HepG2 (cell line): Measurements from ENCODE around the gene NCOA3. TPM values are rescaled to one million over a fixed set of nuclear protein-coding genes. Genes with fewer than 3 reads are reported as not detected.

ENCODE experiments used
- ATAC-seq: fragments of 200-7000 bp; cut with Tn5 transposase; 3 replicates; pipeline ENCODE4 v1.9.1; 2020; ENCODE audit warnings: mild to moderate bottlenecking, moderate library complexity
- BruUV-seq: library from RNA; stranded (reverse); fragments of 400-500 nt; replicated peaks from 2 replicates; lab custom pipeline; 2021; lab: Mats Ljungman, UMichigan
- CTCF ChIA-PET: fragments of 300-600 bp; formaldehyde crosslinking; extraction: SDS; loops from one replicate; lab custom pipeline; 2021; ENCODE audit warnings: low total read pairs, inconsistent platforms, low intra/inter-chr PET ratio; lab: Yijun Ruan, JAX
- POLR2A ChIA-PET: fragments of 350-600 bp; sonication (Branson Sonifier 250); formaldehyde crosslinking; loops from one replicate; lab custom pipeline; 2020; ENCODE audit warnings: antibody characterized with exemption, inconsistent platforms; lab: Yijun Ruan, JAX
- DNase-seq: peaks from one replicate; pipeline ENCODE4 v3.0.0-alpha.2; 2015; ENCODE audit warnings: low spot score
- FAIRE-seq: peaks from 3 replicates; lab custom pipeline; 2011; peaks lifted over from hg19 to GRCh38; lab: Jason Lieb, UNC
- H2AFZ ChIP-seq: one replicate; pipeline ENCODE4 v1.6.1; 2011; ENCODE audit warnings: low read length, inconsistent platforms
- H3K27ac ChIP-seq: fragments of 300-600 bp; 3 replicates; pipeline ENCODE4 v1.8.0; 2011; ENCODE audit warnings: mixed run types, mild to moderate bottlenecking, mixed read lengths, low read length, inconsistent platforms; ENCODE audit not compliant: insufficient read depth; ENCODE audit errors: extremely low read length
- H3K27me3 ChIP-seq, 2 experiments: fragments of 200-600 bp in 1 of 2; 2 replicates in 1 of 2; 3 replicates in 1 of 2; pipeline versions ENCODE4 v1.6.0 to v1.8.0; 2011; ENCODE audit warnings: low read length in 2 of 2, mild to moderate bottlenecking in 2 of 2, moderate library complexity in 2 of 2, inconsistent platforms in 1 of 2; ENCODE audit not compliant: insufficient read depth in 2 of 2, control insufficient read depth in 1 of 2
- H3K36me3 ChIP-seq, 2 experiments: fragments of 200-600 bp in 1 of 2; replicated peaks in 1 of 2; 2 replicates in 1 of 2; 3 replicates in 1 of 2; pipeline versions ENCODE4 v1.5.1 to v1.8.0; 2011; ENCODE audit warnings: low read length in 2 of 2, inconsistent platforms in 1 of 2; ENCODE audit not compliant: insufficient read depth in 2 of 2, control insufficient read depth in 1 of 2
- H3K4me1 ChIP-seq: 2 replicates; pipeline ENCODE4 v1.5.1; 2012; ENCODE audit warnings: low read length, inconsistent platforms; ENCODE audit not compliant: insufficient read depth
- H3K4me2 ChIP-seq: 2 replicates; pipeline ENCODE4 v1.6.0; 2011; ENCODE audit warnings: low read depth, low read length, inconsistent platforms
- H3K4me3 ChIP-seq, 3 experiments: fragments of 200-600 bp in 1 of 3; sonication (generic), shearing (Covaris generic) in 1 of 3; replicated peaks in 1 of 3; 2 replicates each; pipeline ENCODE4 v1.5.1; 2011 to 2016; ENCODE audit warnings: low read length in 3 of 3, inconsistent platforms in 2 of 3, low read depth in 2 of 3, mild to moderate bottlenecking in 2 of 3, control low read depth in 1 of 3, mixed read lengths in 1 of 3; ENCODE audit not compliant: insufficient read depth in 1 of 3
- H3K79me2 ChIP-seq: one replicate; pipeline ENCODE4 v1.6.1; 2011; ENCODE audit warnings: low read length, inconsistent platforms; ENCODE audit not compliant: insufficient read depth
- H3K9ac ChIP-seq: 2 replicates; pipeline ENCODE4 v1.6.0; 2011; ENCODE audit warnings: mild to moderate bottlenecking, low read depth, low read length, inconsistent platforms; ENCODE audit not compliant: insufficient read depth
- H3K9me3 ChIP-seq: 2 replicates; pipeline ENCODE4 v1.5.1; 2012; ENCODE audit warnings: mild to moderate bottlenecking, low read length
- H4K20me1 ChIP-seq: 2 replicates; pipeline ENCODE4 v1.6.0; 2011; ENCODE audit warnings: inconsistent platforms, mild to moderate bottlenecking, low read length, moderate library complexity; ENCODE audit not compliant: insufficient read depth
- BRF2 ChIP-seq: sonication (generic); formaldehyde crosslinking; IDR thresholded peaks from 2 replicates; pipeline ENCODE4 v1.8.1; 2022; ENCODE audit warnings: mild to moderate bottlenecking, missing genetic modification reagents
- IRF9 ChIP-seq: sonication (generic); formaldehyde crosslinking; IDR thresholded peaks from 2 replicates; pipeline ENCODE4 v1.8.0; 2022; ENCODE audit warnings: missing genetic modification reagents, mild to moderate bottlenecking, borderline replicate concordance
- JARID2 ChIP-seq: sonication (generic); formaldehyde crosslinking; IDR thresholded peaks from 2 replicates; pipeline ENCODE4 v1.8.1; 2023; ENCODE audit warnings: missing genetic modification reagents, inconsistent platforms; ENCODE audit not compliant: insufficient replicate concordance
- ZNF263 ChIP-seq: sonication (generic); formaldehyde crosslinking; IDR thresholded peaks from 2 replicates; pipeline ENCODE4 v1.4.0; 2020; ENCODE audit warnings: missing genetic modification reagents
- ZNF350 ChIP-seq: sonication (generic); formaldehyde crosslinking; IDR thresholded peaks from 2 replicates; pipeline ENCODE4 v1.4.0; 2020; ENCODE audit warnings: mild to moderate bottlenecking, low read depth, missing genetic modification reagents, borderline replicate concordance
- ZNF569 ChIP-seq: sonication (generic); formaldehyde crosslinking; IDR thresholded peaks from 2 replicates; pipeline ENCODE4 v1.5.0; 2020; ENCODE audit warnings: mild to moderate bottlenecking, missing genetic modification reagents, moderate library complexity, borderline replicate concordance
- WGBS: methylation state at CpG from one replicate; pipeline ENCODE4 v1.1.6; 2017; ENCODE audit warnings: low lambda C conversion rate; 5-methylcytosine and 5-hydroxymethylcytosine counted together
- in situ Hi-C: cut with HindIII; loops from 2 replicates; pipeline ENCODE4 v1.10.0; 2017; ENCODE audit warnings: low pct_unique_long_range_greater_than_20kb; ENCODE audit not compliant: extremely low pct_ligation_motif_present
- intact Hi-C: fragments of 100-400 bp; cut with micrococcal nuclease; formaldehyde crosslinking; loops from one replicate; pipeline ENCODE4 v1.10.0; 2022; ENCODE audit not compliant: unreplicated experiment
- polyA plus RNA-seq, 8 experiments: library from polyadenylated mRNA; depleted of rRNA in 3 of 8; stranded (reverse) in 7 of 8; unstranded in 1 of 8; fragments of >200 nt; fragmentation: Illumina TruSeq in 4 of 8; extraction: Trizol in 4 of 8; gene quantifications; 2 replicates each; pipeline versions ENCODE4 v1.2.1 to v1.2.3, GENCODE V29; 2011 to 2016; ENCODE audit warnings: low read depth in 4 of 8, missing spikeins in 1 of 8, mixed read lengths in 1 of 8; ENCODE audit not compliant: insufficient read depth in 1 of 8
- total RNA-seq, 5 experiments: library from RNA; depleted of rRNA; stranded (reverse); fragments of >200 nt; fragmentation: Illumina TruSeq; extraction: Trizol; gene quantifications; 2 replicates each; pipeline ENCODE4 v1.2.3, GENCODE V29; 2016; ENCODE audit warnings: low read depth in 1 of 5

Gene NCOA3
- total and polyA plus RNA-seq, 2 of the 13 experiments (the other 11 are each of a cell fraction or from before 2014, with no cell fraction given) = 35.0 to 56.8 TPM

- peaks cover 0 to 4% of the 10 kb centered on the region in 2 experiments; a peak in 2 of 5 replicates for H3K36me3 ChIP-seq
- WGBS = 92% methylated on average over 11 of the region's 11 CpGs
- no TSS peak for BruUV-seq
- ChIA-PET CTCF (no interaction called here), POLR2A (no interaction called here)
- no peak overlapping the region for H3K4me2 ChIP-seq
- intact Hi-C loops (no loop called here), in situ Hi-C loops (no loop called here)
- TF ChIP-seq ZNF263 (CRISPR knock-in tag) (no peak), BRF2 (CRISPR knock-in tag) (no peak), ZNF569 (CRISPR knock-in tag) (no peak), IRF9 (CRISPR knock-in tag) (no peak), JARID2 (CRISPR knock-in tag) (no peak), ZNF350 (no peak)
- no peaks in the 10 kb centered on the region for H3K79me2 ChIP-seq
- no peak overlapping the region for H3K4me3 ChIP-seq
- H4K20me1 ChIP-seq = no peaks in the 10 kb centered on the region
- H3K27ac ChIP-seq = no peak overlapping the region
- no peaks in the 10 kb centered on the region for H3K27me3 ChIP-seq
- DNase-seq (no peak), FAIRE-seq (no peak), ATAC-seq (no peak; the same call in 2 of the 3 replicates)
- no peaks in the 10 kb centered on the region for H3K4me1 ChIP-seq
- no peaks in the 10 kb centered on the region for H3K9me3 ChIP-seq
- no peak overlapping the region for H3K9ac ChIP-seq
- no peak overlapping the region for H2AFZ ChIP-seq
These were observed 195.2 kb downstream of the NCOA3 start for GRCh38 chr20:47696856-47697255.
